ENCODE measurements around the gene TMPRSS5. TPM values are rescaled to one million over a fixed set of nuclear protein-coding genes. Genes with fewer than 3 reads are reported as not detected.
A peak's percentile ranks its signal among the peaks of the same experiment; 100 is the strongest.

TMPRSS5 gene
- total RNA-seq, 1 donor from 2014 or later, result under 0.01 TPM

- H3K4me3 ChIP-seq (ENCODE audit: low read depth, low read length), result no peak overlapping the region
- H3K36me3 ChIP-seq (ENCODE audit: control insufficient read depth, insufficient read depth, low read length), result no peaks in the 10 kb centered on the region
- DNase-seq (ENCODE audit: low read depth) (no peak), FAIRE-seq (no peak)
- H3K27me3 ChIP-seq (ENCODE audit: control insufficient read depth, insufficient read depth, low read length), result no peaks in the 10 kb centered on the region
- TF ChIP-seq CTCF (IDR thresholded peaks at IDR 0.05; ENCODE audit: insufficient read depth, low read length, severe bottlenecking), result no peak
Observed at GRCh38 chr11:113664981-113665710, 41.0 kb downstream of the TMPRSS5 start.

- peak; percentile 92 for DNase-seq (ENCODE audit: low read depth)
- Histone ChIP-seq H3K27me3 (ENCODE audit: control insufficient read depth, insufficient read depth, low read length) (no peaks in the 10 kb centered on the region), H3K36me3 (ENCODE audit: control insufficient read depth, insufficient read depth, low read length) (no peaks in the 10 kb centered on the region), H3K4me3 (ENCODE audit: low read depth, low read length) (no peak overlapping the region)
- no peak for TF ChIP-seq CTCF (IDR thresholded peaks at IDR 0.05; ENCODE audit: insufficient read depth, low read length, severe bottlenecking)
- no peak for FAIRE-seq
Observed at GRCh38 chr11:113664069-113664980, 41.8 kb downstream of the TMPRSS5 start.

- no peaks in the 10 kb centered on the region for H3K27me3 ChIP-seq (ENCODE audit: control insufficient read depth, insufficient read depth, low read length)
- FAIRE-seq, result no peak
- TF ChIP-seq CTCF (IDR thresholded peaks at IDR 0.05; ENCODE audit: insufficient read depth, low read length, severe bottlenecking), result no peak
- H3K36me3 ChIP-seq (ENCODE audit: control insufficient read depth, insufficient read depth, low read length), result no peaks in the 10 kb centered on the region
- H3K4me3 ChIP-seq (ENCODE audit: low read depth, low read length), result no peak overlapping the region
- DNase-seq (ENCODE audit: low read depth), result peak; percentile 35
Observed at GRCh38 chr11:113663567-113663966, 42.5 kb downstream of the TMPRSS5 start.

GRCh38 chr11:113655771-113656170 lies 50.3 kb downstream of the TMPRSS5 start:
- Histone ChIP-seq H3K4me3 (ENCODE audit: low read depth, low read length) (no peak overlapping the region), H3K27me3 (ENCODE audit: control insufficient read depth, insufficient read depth, low read length) (no peaks in the 10 kb centered on the region), H3K36me3 (ENCODE audit: control insufficient read depth, insufficient read depth, low read length) (no peaks in the 10 kb centered on the region)
- DNase-seq (ENCODE audit: low read depth) (no peak), FAIRE-seq (no peak)
- no peak for TF ChIP-seq CTCF (IDR thresholded peaks at IDR 0.05; ENCODE audit: insufficient read depth, low read length, severe bottlenecking)

- TF ChIP-seq CTCF (IDR thresholded peaks at IDR 0.05; ENCODE audit: insufficient read depth, low read length, severe bottlenecking), result no peak
- no peaks in the 10 kb centered on the region for H3K27me3 ChIP-seq (ENCODE audit: control insufficient read depth, insufficient read depth, low read length)
- H3K36me3 ChIP-seq (ENCODE audit: control insufficient read depth, insufficient read depth, low read length), result no peaks in the 10 kb centered on the region
- DNase-seq (ENCODE audit: low read depth) (no peak), FAIRE-seq (no peak)
- no peak overlapping the region for H3K4me3 ChIP-seq (ENCODE audit: low read depth, low read length)
Observed at GRCh38 chr11:113651023-113651422, 55.1 kb downstream of the TMPRSS5 start.

All from bronchial epithelial cell (primary cell).